ENCODE data around the gene LY9. TPM values are rescaled to one million over a fixed set of nuclear protein-coding genes. Genes with fewer than 3 reads are reported as not detected.

The LY9 gene
- total RNA-seq, 6 donors from 2014 or later, result 0.78 to 6.7 (median 2.3) TPM

DNA sequence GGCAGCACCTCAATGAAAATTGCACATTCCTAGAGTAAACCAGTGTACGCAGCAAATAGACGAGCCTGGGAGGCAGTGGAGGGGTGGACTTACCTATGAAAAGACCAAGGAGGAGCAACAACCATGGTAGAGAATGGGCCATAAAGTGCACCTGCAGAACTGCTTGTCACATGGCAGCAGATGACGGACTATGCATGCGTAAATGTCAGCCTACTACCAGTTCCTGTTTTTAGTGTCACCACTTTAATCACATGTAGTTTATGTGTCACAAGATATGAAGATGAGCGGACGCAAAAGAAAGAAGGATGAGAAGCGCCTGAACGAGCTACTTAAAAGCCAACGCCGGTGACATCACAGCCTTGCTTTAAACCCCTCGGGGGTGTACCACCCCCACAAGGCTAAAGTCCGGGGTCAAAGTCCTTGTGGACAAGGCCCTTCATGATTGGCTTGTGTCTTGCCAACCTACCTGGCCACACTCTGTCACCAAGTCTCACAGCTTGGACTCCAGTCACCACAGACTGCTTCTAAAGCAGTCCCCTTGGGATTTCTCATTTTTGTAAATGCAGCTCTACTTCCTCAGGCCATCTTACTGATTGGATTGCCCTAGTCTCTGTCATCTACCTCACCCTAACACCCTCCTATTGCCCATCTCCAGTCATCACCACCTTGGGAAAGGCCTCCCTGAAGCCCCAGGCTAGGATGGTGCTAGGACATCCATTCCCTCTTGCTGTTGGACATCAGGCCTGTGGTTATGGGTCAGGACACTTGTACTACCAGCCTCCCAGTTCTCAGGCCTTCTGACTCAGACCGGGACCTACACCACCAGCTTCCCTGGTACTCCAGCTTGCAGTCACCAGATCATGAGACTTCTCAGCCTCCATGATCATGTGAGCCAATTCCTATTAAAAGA is 6.0 kb upstream of the LY9 start:
- Histone ChIP-seq H3K4me1 (no peaks in the 10 kb centered on the region), H3K27ac (peak overlapping the region in 1 of 4 donors; percentile 71), H3K27me3 (no peaks in the 10 kb centered on the region), H3K9me3 (no peaks in the 10 kb centered on the region), H3K4me3 (no peak overlapping the region), H3K36me3 (no peaks in the 10 kb centered on the region)
- 78 to 86% methylated on average over 13 of the region's 13 CpGs for WGBS, 2 donors
- ATAC-seq (ENCODE audit: low FRiP score in 2 of 2) (peak; percentile 63 to 70), DNase-seq (peak in 1 of 2 donors; percentile 44)
- TF ChIP-seq POLR2A (IDR thresholded peaks at IDR 0.05), result peak in 1 of 4 donors; percentile 29
- peak in 1 of 4 donors; percentile 24 for TF ChIP-seq EP300 (IDR thresholded peaks at IDR 0.05)
- TF ChIP-seq, protein P1, sequence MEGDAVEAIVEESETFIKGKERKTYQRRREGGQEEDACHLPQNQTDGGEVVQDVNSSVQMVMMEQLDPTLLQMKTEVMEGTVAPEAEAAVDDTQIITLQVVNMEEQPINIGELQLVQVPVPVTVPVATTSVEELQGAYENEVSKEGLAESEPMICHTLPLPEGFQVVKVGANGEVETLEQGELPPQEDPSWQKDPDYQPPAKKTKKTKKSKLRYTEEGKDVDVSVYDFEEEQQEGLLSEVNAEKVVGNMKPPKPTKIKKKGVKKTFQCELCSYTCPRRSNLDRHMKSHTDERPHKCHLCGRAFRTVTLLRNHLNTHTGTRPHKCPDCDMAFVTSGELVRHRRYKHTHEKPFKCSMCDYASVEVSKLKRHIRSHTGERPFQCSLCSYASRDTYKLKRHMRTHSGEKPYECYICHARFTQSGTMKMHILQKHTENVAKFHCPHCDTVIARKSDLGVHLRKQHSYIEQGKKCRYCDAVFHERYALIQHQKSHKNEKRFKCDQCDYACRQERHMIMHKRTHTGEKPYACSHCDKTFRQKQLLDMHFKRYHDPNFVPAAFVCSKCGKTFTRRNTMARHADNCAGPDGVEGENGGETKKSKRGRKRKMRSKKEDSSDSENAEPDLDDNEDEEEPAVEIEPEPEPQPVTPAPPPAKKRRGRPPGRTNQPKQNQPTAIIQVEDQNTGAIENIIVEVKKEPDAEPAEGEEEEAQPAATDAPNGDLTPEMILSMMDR (IDR thresholded peaks at IDR 0.05), result no peak
- TF ChIP-seq POLR2AphosphoS5 (IDR thresholded peaks at IDR 0.05), result no peak

DNA sequence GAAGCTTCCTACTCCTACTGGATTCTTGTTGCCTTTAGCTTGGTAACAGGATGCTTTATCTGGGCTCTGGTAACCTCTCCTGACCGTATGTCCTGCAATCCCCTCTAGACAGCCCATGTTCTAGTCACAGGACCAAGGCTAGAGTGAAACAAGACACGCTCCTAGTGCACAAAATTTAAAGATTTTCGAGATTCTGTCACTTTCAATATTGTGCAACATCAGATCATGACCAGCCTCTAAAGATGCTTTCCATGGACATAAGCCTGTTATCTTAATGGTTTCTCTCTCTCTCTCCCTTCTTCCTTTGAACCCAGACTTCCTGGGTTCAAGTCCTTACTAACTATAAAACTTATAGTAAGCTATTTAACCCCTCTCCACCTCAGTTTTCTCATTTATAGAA is 1.6 kb upstream of the LY9 start:
- H3K27ac ChIP-seq, result no peak overlapping the region
- no peak overlapping the region for H3K4me3 ChIP-seq
- H3K9me3 ChIP-seq, result no peaks in the 10 kb centered on the region
- H3K4me1 ChIP-seq, result no peaks in the 10 kb centered on the region
- DNase-seq (no peak), ATAC-seq (ENCODE audit: low FRiP score in 2 of 2) (no peak)
- TF ChIP-seq EP300 (IDR thresholded peaks at IDR 0.05), result no peak
- no peak for TF ChIP-seq POLR2AphosphoS5 (IDR thresholded peaks at IDR 0.05)
- TF ChIP-seq, protein P1 (IDR thresholded peaks at IDR 0.05), result no peak
- no peak for TF ChIP-seq POLR2A (IDR thresholded peaks at IDR 0.05)
- WGBS, 2 donors, result 48 to 51% methylated on average over 3 of the region's 3 CpGs
- H3K27me3 ChIP-seq, result no peaks in the 10 kb centered on the region
- no peaks in the 10 kb centered on the region for H3K36me3 ChIP-seq

DNA sequence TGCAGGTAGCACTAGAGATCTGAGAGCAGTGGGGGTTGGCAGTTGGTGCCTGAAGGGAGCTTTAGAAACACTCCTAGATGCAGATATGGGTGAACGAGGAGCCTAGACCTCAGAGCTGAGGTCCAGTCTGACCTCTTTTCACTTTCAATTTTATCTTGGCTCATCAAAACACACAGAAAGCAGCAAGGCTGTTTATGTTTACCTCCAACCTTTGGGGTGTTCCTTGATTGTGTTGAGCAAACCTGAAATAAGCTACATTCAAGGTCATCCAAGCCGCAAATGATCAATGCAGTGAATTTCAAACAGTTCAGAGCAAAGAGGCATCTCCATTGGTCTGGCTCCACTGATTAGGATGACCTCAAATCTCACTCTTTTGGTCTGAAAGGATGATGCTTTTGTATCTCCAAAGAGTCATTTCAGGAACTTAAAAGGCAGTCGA is 1.3 kb downstream of the LY9 start:
- no peak for ATAC-seq (ENCODE audit: low FRiP score in 2 of 2)
- Histone ChIP-seq H3K27ac (peak overlapping the region in 3 of 4 donors; percentile 6 to 48 (median 29)), H3K27me3 (no peaks in the 10 kb centered on the region), H3K4me3 (peak overlapping the region in 2 of 4 donors; percentile 24 to 27), H3K9me3 (no peaks in the 10 kb centered on the region), H3K4me1 (no peaks in the 10 kb centered on the region), H3K36me3 (no peaks in the 10 kb centered on the region)
- 66 to 73% methylated on average over 3 of the region's 3 CpGs for WGBS, 2 donors
- TF ChIP-seq POLR2A (IDR thresholded peaks at IDR 0.05) (no peak), POLR2AphosphoS5 (IDR thresholded peaks at IDR 0.05) (no peak), EP300 (IDR thresholded peaks at IDR 0.05) (no peak)
- TF ChIP-seq, protein P1 (IDR thresholded peaks at IDR 0.05), result no peak
- DNase-seq, result no peak

DNA sequence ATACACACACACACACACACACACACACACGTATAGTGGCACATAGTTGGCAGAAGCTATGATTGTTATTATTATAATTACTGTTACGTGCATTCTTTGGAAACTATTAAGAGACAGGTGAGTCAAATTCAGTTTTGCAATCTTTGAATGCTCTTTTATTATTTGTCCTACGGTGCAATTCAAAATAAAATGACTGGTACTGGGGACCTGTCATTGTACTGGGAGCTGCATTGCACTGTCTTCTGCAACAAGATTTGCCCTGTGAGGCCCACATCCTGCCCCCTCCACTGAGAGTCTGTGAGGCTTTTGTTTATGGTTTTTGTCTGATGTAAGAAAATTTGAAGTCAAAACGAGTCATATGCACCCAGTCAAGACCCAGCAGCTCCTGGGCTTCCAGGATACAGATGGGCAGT is 1.9 kb downstream of the LY9 start:
- 31 to 44% methylated on average over 4 of the region's 4 CpGs for WGBS, 2 donors

More for the DNA sequence above, 1.9 kb downstream of the LY9 start:
- Histone ChIP-seq H3K27ac (no peak overlapping the region), H3K36me3 (no peaks in the 10 kb centered on the region), H3K9me3 (no peaks in the 10 kb centered on the region), H3K4me3 (no peak overlapping the region), H3K27me3 (no peaks in the 10 kb centered on the region), H3K4me1 (no peaks in the 10 kb centered on the region)
- DNase-seq (no peak), ATAC-seq (ENCODE audit: low FRiP score in 2 of 2) (no peak)
- TF ChIP-seq, protein P1 (IDR thresholded peaks at IDR 0.05), result no peak
- no peak for TF ChIP-seq POLR2A (IDR thresholded peaks at IDR 0.05)
- TF ChIP-seq POLR2AphosphoS5 (IDR thresholded peaks at IDR 0.05), result no peak
- TF ChIP-seq EP300 (IDR thresholded peaks at IDR 0.05), result no peak

Measured in upper lobe of left lung (tissue), 6 donors.